Measurements from ENCODE around the gene SERPINA3.

SERPINA3 gene

GRCh38 chr14:94653321-94653720, 41.1 kb downstream of the SERPINA3 start:
- H3K4me3 ChIP-seq (replicated peaks in 1 of 2; ENCODE audit: low read depth in 2 of 2, low read length in 2 of 2), result no peak overlapping the region
- no peak for DNase-seq (ENCODE audit: low read depth in 2 of 2)
- TF ChIP-seq CTCF (IDR thresholded peaks at IDR 0.05; ENCODE audit: low read depth, low read length), result no peak

GRCh38 chr14:94654071-94654861, 42.1 kb downstream of the SERPINA3 start:
- no peak for DNase-seq (ENCODE audit: low read depth in 2 of 2)
- H3K4me3 ChIP-seq (replicated peaks in 1 of 2; ENCODE audit: low read depth in 2 of 2, low read length in 2 of 2), result no peak overlapping the region
- no peak for TF ChIP-seq CTCF (IDR thresholded peaks at IDR 0.05; ENCODE audit: low read depth, low read length)

GRCh38 chr14:94655169-94655710, 43.0 kb downstream of the SERPINA3 start:
- H3K4me3 ChIP-seq (replicated peaks in 1 of 2; ENCODE audit: low read depth in 2 of 2, low read length in 2 of 2), result no peak overlapping the region
- no peak for TF ChIP-seq CTCF (IDR thresholded peaks at IDR 0.05; ENCODE audit: low read depth, low read length)
- DNase-seq (ENCODE audit: low read depth in 2 of 2), result no peak

- H3K4me3 ChIP-seq (replicated peaks in 1 of 2; ENCODE audit: low read depth in 2 of 2, low read length in 2 of 2), result no peak overlapping the region
- no peak for TF ChIP-seq CTCF (IDR thresholded peaks at IDR 0.05; ENCODE audit: low read depth, low read length)
- DNase-seq (ENCODE audit: low read depth in 2 of 2), result no peak
Measured at GRCh38 chr14:94656043-94656442, 43.9 kb downstream of the SERPINA3 start.

GRCh38 chr14:94659256-94659655, 47.1 kb downstream of the SERPINA3 start:
- H3K4me3 ChIP-seq (replicated peaks in 1 of 2; ENCODE audit: low read depth in 2 of 2, low read length in 2 of 2), result no peak overlapping the region
- no peak for TF ChIP-seq CTCF (IDR thresholded peaks at IDR 0.05; ENCODE audit: low read depth, low read length)
- DNase-seq (ENCODE audit: low read depth in 2 of 2), result no peak

- no peak for TF ChIP-seq CTCF (IDR thresholded peaks at IDR 0.05; ENCODE audit: low read depth, low read length)
- DNase-seq (ENCODE audit: low read depth in 2 of 2), result peak in 1 of 2 donors; percentile 40
- no peak overlapping the region for H3K4me3 ChIP-seq (replicated peaks in 1 of 2; ENCODE audit: low read depth in 2 of 2, low read length in 2 of 2)
Measured at GRCh38 chr14:94659901-94660300, 47.7 kb downstream of the SERPINA3 start.
